ENCODE results near the gene UBE2E1. TPM values are rescaled to one million over a fixed set of nuclear protein-coding genes. Genes with fewer than 3 reads are reported as not detected.

The UBE2E1 gene
- total RNA-seq, 1 donor from 2014 or later: 152 TPM

DNA sequence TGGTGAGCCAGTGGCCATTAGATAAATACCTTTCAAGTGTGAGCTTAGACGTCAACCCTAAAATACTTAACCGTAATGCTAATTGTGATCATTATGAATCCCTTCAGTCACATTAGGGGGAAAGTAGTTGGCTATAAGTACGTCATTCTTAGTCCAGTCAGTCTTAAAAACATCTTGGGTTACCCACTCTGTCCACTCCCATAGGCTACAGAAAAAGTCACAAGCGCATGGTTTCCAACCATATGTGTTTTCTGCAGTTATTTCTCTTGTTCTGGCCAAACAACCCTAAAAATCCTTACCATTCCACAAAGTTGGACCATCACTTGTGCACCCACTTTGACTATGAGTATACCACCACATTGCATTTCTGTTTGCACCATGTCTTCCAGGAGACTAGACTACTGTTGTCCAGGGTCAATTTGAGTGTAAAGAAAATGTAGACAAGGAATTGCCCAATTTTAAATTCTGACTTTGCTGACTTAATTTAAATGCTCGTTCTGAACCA is 114.4 kb downstream of the UBE2E1 start:
- DNase-seq: no peak

DNA sequence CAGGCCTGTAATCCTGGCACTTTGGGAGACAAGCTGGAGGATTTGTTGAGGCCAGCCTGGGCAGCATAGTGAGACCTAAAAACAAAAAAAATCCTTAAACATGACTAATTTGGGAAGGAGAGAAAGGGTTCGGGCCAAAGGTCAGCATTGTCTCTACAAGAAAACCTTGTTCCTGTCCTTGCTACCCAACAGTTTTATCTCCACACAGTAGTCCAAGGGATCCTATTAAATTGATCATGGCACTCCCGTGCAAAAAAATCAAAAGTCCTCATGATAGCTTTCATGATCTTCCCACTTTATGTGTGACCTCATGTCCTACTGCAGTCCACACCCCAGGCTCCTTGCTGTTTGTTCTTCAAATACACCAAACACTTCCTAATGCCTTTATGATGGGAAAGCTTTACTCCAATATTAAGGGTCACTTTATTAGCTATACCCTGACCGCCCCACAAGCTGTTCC is 115.3 kb downstream of the UBE2E1 start:
- no peak for DNase-seq

DNA sequence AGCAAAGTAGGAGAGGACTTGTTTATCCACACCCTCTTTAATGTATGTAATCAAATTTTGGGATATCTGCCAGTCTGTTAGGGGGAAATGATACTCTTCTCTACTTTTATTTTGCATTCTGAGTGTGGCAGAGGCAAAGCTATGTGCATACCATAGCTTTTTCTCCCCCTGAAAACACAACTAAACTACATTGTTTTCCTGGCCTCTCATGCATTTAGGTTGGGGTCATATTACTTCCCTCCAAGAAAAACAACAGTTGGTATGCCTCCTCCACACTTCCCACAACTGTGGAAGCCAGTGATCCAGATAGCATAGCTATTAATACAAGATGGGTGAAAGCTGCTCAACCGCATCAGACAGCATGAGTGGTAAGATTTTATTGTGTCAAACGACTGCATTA is 118.0 kb downstream of the UBE2E1 start:
- peak; percentile 47 for DNase-seq

DNA sequence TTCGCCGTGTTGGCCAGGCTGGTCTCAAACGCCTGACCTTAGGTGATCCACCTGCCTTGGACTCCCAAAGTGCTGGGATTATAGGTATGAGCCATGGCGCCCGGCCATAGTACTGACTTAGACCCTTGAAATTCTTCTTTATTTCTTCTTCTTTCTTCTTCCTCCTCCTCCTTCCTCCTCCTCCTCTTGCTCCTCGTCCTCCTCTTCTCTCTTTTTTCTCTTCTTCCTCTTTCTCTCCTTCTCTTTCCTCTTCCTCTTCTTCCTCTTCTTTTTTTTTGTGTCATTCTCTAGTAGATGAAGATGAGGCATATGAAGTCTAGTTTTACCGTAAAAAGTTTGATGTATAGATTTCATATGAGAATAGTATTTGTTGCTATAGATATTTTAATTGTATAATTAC is 120.5 kb downstream of the UBE2E1 start:
- no peak for DNase-seq

DNA sequence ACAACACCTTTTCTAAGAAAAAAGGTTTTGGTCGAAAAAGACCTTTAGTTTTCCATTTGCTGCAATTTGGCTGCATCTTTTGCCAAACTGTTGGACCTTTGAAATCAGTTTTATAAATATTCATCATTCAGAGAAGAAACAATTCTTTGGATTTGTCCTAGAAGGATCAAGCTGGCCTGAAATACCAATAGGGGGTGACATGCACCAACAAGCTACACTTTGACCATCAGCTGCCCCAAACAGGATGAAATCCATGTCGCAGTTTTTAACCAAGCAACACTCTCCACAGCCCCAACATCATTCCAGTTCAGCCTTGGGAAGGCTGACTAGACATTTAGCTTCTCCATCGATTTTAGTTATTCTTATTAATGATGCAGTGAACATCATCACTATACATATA is 121.0 kb downstream of the UBE2E1 start:
- no peak for DNase-seq

DNA sequence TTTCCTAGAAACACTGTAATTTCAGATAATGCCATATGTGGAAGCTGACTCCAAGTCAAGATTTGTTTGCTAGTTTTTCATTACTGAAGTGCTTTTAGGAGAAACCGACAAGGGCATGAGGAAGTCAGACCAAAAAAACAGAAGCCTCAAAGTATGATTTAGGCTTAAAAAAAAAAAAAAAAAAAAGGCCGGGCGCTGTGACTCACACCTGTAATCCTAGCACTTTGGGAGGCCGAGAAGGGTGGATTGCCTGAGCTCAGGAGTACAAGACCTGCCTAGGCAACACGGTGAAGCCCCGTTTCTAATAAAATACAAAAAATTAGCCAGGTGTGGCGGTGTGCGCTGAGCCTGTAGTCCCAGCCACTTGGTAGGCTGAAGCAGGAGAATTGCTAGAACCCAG is 122.8 kb downstream of the UBE2E1 start:
- DNase-seq: no peak

DNA sequence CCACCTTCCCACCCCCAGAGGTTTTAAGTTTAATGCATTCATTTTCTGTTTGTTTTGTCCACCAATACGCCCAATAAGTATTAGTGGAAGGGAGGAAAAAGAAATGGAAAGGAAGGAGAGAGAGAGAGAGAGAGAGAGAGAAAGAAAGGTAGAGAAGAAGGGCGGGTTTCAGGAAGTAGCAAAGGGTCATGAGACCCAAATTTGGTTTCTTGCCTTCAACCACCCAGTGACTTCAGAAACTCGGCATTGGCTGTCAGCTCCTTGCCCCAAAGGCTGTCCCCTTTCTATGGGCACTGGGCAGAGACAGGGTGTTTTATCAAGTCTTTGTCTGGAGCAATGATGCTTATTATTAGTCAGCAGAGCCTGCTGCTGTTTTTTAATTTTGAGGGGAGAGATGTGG is 125.8 kb downstream of the UBE2E1 start:
- DNase-seq: no peak

DNA sequence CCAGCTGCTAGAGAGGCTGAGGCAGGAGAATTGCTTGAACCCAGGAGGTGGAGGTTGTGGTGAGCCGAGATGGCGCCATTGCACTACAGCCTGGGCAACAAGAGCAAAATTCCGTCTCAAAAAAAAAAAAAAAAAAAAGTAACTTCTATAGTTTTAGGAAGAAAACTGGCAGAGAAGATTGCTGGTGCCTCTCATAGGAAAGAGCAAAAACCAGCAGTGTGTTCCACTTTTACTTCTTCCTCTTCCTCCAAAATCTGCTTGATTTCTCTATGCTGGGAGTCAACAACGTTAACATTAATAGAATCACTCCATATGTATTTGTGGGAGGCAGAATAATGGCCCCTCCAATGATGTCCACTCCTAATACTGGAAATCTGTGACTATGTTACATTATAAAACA is 126.8 kb downstream of the UBE2E1 start:
- DNase-seq: no peak

DNA sequence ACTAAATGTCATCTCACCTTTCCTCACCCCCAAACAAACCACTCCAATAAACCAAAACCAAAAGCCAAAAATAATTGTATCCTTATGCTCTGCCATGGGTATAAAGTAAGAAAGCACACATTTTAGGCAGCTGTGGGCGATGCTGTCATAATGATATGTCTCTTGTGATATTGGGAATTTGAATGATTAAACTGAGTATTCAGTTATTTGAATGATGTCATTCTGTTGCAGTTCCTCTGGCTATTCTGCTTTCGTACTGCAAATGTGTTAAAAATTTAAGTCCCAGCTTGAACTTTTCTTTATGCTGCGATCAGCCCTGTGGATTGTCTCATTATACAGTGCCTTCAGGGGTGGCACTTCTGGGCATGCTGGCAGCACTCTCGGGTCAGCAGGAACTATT is 128.5 kb downstream of the UBE2E1 start:
- DNase-seq: no peak

DNA sequence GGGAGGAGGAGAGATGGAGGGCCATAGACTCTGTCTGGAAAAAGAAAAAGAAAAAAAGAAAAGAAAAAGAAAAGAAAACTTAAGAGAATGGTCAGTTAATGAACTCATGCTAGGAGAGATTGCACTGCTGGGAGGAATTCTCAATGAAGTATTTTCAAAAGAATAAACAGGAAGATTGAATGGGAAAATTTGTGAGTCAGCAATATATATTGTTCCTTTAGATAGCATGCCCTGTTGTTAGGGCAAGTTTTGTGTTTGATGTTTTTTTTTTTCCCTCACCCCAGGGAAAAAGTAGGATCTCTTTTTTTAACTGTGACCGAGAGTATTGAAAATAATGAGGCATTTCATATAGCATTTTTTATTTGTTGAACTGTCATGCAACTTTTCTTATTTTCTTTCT is 131.5 kb downstream of the UBE2E1 start:
- peak; percentile 32 for DNase-seq

DNA sequence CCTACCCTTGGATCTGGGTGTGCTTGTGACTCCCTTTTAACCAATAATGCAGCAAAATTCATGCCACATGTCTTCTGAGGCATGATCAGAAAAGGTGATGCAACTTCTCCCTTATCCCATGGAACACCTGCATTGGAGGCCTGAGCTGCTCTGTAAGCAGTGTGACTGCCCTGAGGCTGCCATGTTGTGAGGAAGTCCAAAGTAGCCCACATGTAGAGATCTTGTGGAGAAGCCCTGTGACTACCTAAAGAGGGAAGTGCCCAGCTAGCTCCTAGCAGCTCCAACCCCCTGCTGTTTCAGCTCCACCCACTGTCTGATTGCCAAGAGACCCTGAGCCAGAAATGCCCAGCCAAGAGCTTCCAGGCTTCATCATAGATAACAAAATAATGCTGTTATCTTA is 132.9 kb downstream of the UBE2E1 start:
- no peak for DNase-seq

DNA sequence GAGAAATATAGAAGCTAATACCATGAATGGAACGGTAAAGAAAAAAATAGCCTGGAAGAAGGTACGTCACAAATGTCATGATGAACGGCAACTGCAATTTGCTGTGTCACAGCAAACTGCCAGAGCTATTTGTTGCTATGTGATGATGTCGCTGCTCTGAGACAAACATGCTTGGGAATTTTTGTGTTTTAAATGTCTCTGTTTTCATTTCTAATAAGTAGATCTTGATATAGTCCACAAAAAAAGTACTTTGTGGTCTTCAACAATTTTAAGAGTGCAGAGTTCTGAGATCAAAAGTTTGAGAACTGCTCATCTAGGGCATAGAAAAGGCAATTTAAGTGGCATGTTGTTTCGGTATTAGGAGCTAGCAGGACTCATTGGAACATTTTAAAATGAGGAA is 135.0 kb downstream of the UBE2E1 start:
- no peak for DNase-seq

Other genes with a start within 250 kb of the UBE2E1 start
- 6.0 and 6.8 TPM in 2 replicates for gene NKIRAS1, start 111.0 kb downstream of the UBE2E1 start, total RNA-seq
- gene RPL15, start 111.2 kb downstream of the UBE2E1 start, total RNA-seq: 1,782 and 3,418 TPM in 2 replicates
- 46.3 and 50.5 TPM in 2 replicates for gene NR1D2, start 139.3 kb downstream of the UBE2E1 start, total RNA-seq

Measured in dermis blood vessel endothelial cell (primary cell).